B cell (primary cell): ENCODE results near the gene NUP62. TPM values are rescaled to one million over a fixed set of nuclear protein-coding genes. Genes with fewer than 3 reads are reported as not detected.

Experiments used
- ATAC-seq: fragments of 200-7000 bp; cut with Tn5 transposase; one replicate; pipeline ENCODE4 v1.10.0; 2021; ENCODE audit warnings: low read depth, mild to moderate bottlenecking, moderate number of reproducible peaks, moderate library complexity
- CTCF ChIA-PET: fragments of 350-600 bp; sonication (Branson Sonifier 250); formaldehyde crosslinking; loops from one replicate; lab custom pipeline; 2021; ENCODE audit warnings: antibody characterized with exemption, inconsistent platforms; lab: Charles Lee
- POLR2A ChIA-PET: fragments of 350-600 bp; sonication (Branson Sonifier 250); formaldehyde crosslinking; loops from one replicate; lab custom pipeline; 2021; ENCODE audit warnings: antibody characterized with exemption; lab: Charles Lee
- DNase-seq: peaks from one replicate; pipeline ENCODE4 v3.0.0; 2013
- H2AFZ ChIP-seq: 2 replicates; pipeline ENCODE4 v1.6.1; 2012; ENCODE audit warnings: mild to moderate bottlenecking, low read depth, low read length; ENCODE audit not compliant: insufficient read depth, poor library complexity, severe bottlenecking
- H3K27ac ChIP-seq, 2 donors: 1 replicate in 1 of 2; 2 replicates in 1 of 2; pipeline ENCODE4 v1.5.1; 2012 to 2013; ENCODE audit warnings: low read length in 2 of 2, mild to moderate bottlenecking in 2 of 2, moderate library complexity in 1 of 2
- H3K27me3 ChIP-seq, 4 experiments: fragments of 200-600 bp in 1 of 4; sonication (generic) in 1 of 4; replicated peaks in 1 of 4; 1 replicate in 2 of 4; 2 replicates in 2 of 4; pipeline versions ENCODE4 v1.6.1 to v1.7.0; 2013 to 2016; ENCODE audit warnings: low read length in 3 of 4, mild to moderate bottlenecking in 2 of 4, mixed read lengths in 1 of 4, moderate library complexity in 1 of 4; ENCODE audit not compliant: insufficient read depth in 4 of 4, control insufficient read depth in 3 of 4; ENCODE audit errors: control extremely low read depth in 1 of 4
- H3K36me3 ChIP-seq, 2 experiments: replicated peaks in 1 of 2; 1 replicate in 1 of 2; 2 replicates in 1 of 2; pipeline versions ENCODE4 v1.6.1 to v1.7.1; 2013; ENCODE audit warnings: low read length in 1 of 2; ENCODE audit not compliant: insufficient read depth in 2 of 2, control insufficient read depth in 1 of 2; ENCODE audit errors: control extremely low read depth in 1 of 2, extremely low read depth in 1 of 2
- H3K4me1 ChIP-seq, 2 donors: fragments of 200-600 bp in 1 of 2; sonication (generic) in 1 of 2; 1 replicate in 1 of 2; 2 replicates in 1 of 2; pipeline versions ENCODE4 v1.5.1 to v1.6.1; 2013 to 2017; ENCODE audit warnings: low read length in 2 of 2; ENCODE audit not compliant: control insufficient read depth in 2 of 2, insufficient read depth in 2 of 2
- H3K4me2 ChIP-seq: replicated peaks from 2 replicates; pipeline ENCODE3; 2012; ENCODE audit warnings: mild to moderate bottlenecking, low read depth, low read length; ENCODE audit not compliant: poor library complexity, severe bottlenecking
- H3K4me3 ChIP-seq, 5 experiments: fragments of 200-600 bp in 1 of 5; sonication (generic) in 1 of 5; 1 replicate in 3 of 5; 2 replicates in 2 of 5; pipeline versions ENCODE4 v1.5.1 to v1.7.0; 2011 to 2016; ENCODE audit warnings: low read length in 4 of 5, mild to moderate bottlenecking in 4 of 5, low read depth in 2 of 5, control low read depth in 1 of 5, moderate library complexity in 1 of 5; ENCODE audit not compliant: insufficient read depth in 1 of 5; ENCODE audit errors: control extremely low read depth in 1 of 5, extremely low read depth in 1 of 5
- H3K79me2 ChIP-seq: fragments of 200-600 bp; sonication (generic); one replicate; pipeline ENCODE4 v1.6.0; 2016; ENCODE audit warnings: low read length; ENCODE audit not compliant: control insufficient read depth, insufficient read depth
- H3K9ac ChIP-seq: fragments of 200-600 bp; sonication (generic); 2 replicates; pipeline ENCODE4 v1.6.1; 2017; ENCODE audit warnings: mild to moderate bottlenecking, low read length, moderate library complexity
- H3K9me3 ChIP-seq, 3 donors: one replicate each; pipeline versions ENCODE4 v1.6.1 to v1.7.1; 2013; ENCODE audit warnings: low read length in 2 of 3; ENCODE audit not compliant: control insufficient read depth in 2 of 3, insufficient read depth in 1 of 3; ENCODE audit errors: control extremely low read depth in 1 of 3
- H4K20me1 ChIP-seq: 2 replicates; pipeline ENCODE4 v1.6.0; 2012; ENCODE audit warnings: mild to moderate bottlenecking, low read length; ENCODE audit not compliant: insufficient read depth, control insufficient read depth, poor library complexity, severe bottlenecking
- H3K27ac Mint-ChIP-seq: one replicate; pipeline ENCODE4 v1.8.0; 2021; ENCODE audit warnings: mixed read lengths
- H3K27me3 Mint-ChIP-seq: one replicate; pipeline ENCODE4 v1.8.0; 2021; ENCODE audit warnings: mixed read lengths
- H3K4me1 Mint-ChIP-seq: one replicate; pipeline ENCODE4 v1.8.0; 2021; ENCODE audit warnings: mixed read lengths
- H3K4me3 Mint-ChIP-seq: one replicate; pipeline ENCODE4 v1.8.0; 2021; ENCODE audit warnings: mixed read lengths
- H3K9me3 Mint-ChIP-seq: one replicate; pipeline ENCODE4 v1.8.0; 2022; ENCODE audit warnings: mixed read lengths; ENCODE audit not compliant: insufficient read depth
- CTCF ChIP-seq: fragments of 200-600 bp; IDR thresholded peaks from one replicate; pipeline ENCODE4 v1.8.0; 2022; ENCODE audit warnings: antibody characterized with exemption, mild to moderate bottlenecking
- EZH2 ChIP-seq: IDR thresholded peaks from 2 replicates; pipeline ENCODE4 v1.6.1; 2012; ENCODE audit warnings: borderline replicate concordance, low read depth, mild to moderate bottlenecking, moderate library complexity, low read length; ENCODE audit not compliant: insufficient read depth, poor library complexity, severe bottlenecking
- WGBS: methylation state at CpG from one replicate; pipeline ENCODE4 v1.1.5; 2013; ENCODE audit warnings: missing lambda C conversion rate; ENCODE audit not compliant: insufficient coverage; 5-methylcytosine and 5-hydroxymethylcytosine counted together
- intact Hi-C: fragments of 100-400 bp; cut with micrococcal nuclease; formaldehyde crosslinking; loops from one replicate; pipeline ENCODE4 v1.10.0; 2022
- polyA plus RNA-seq: library from polyadenylated mRNA; depleted of rRNA; stranded (reverse); fragments of >200 nt; gene quantifications from 2 replicates; pipeline ENCODE4 v1.2.3, GENCODE V29; 2012
- total RNA-seq, 2 donors: library from RNA; stranded (reverse); fragments of 120-200 nt in 1 of 2; gene quantifications; 1 replicate in 1 of 2; 2 replicates in 1 of 2; pipeline versions ENCODE4 v1.2.3 to v1.2.4, GENCODE V29; 2013 to 2022

The NUP62 gene
- total and polyA plus RNA-seq, 2 donors (not counting 1 experiment from before 2014, with no cell fraction given) = 25.2 to 75.7 TPM

GRCh38 chr19:49869484-49870308 is 59.6 kb downstream of the NUP62 start:
- ATAC-seq (peak; percentile 80), DNase-seq (peak; percentile 97)
- peaks cover 33% of the 10 kb centered on the region for H3K79me2 ChIP-seq
- 2% methylated on average over 67 of the region's 67 CpGs for WGBS
- no peak for TF ChIP-seq EZH2
- no peak for TF ChIP-seq CTCF
- H3K9ac ChIP-seq = peak overlapping the region; percentile 68
- no peaks in the 10 kb centered on the region for H3K27me3 ChIP-seq
- Mint-ChIP-seq H3K27ac (peak overlapping the region; percentile 77), H3K4me3 (no peak overlapping the region), H3K27me3 (no peaks in the 10 kb centered on the region), H3K9me3 (no peaks in the 10 kb centered on the region), H3K4me1 (peaks cover 41% of the 10 kb centered on the region)
- peaks cover 30 to 50% of the 10 kb centered on the region in 2 donors for H3K4me1 ChIP-seq
- intact Hi-C loops = loop anchor here (1.0 to 2.0 kb wide), 4 partner anchors 8 to 373 kb away; partner anchors contain the start of genes AKT1S1, MED25, RPS11 and TBC1D17
- H3K9me3 ChIP-seq = peaks cover 0 to 20% (median 0%) of the 10 kb centered on the region in 3 donors
- H3K4me3 ChIP-seq = peak overlapping the region; percentile 42 to 74 (median 69)
- peaks cover 0 to 8% of the 10 kb centered on the region in 2 experiments for H3K36me3 ChIP-seq
- H3K27ac ChIP-seq = peak overlapping the region; percentile 97 to 98
- ChIA-PET CTCF (interaction anchor here (0.6 to 1.6 kb wide), 6 partner anchors 19 to 1506 kb away, joined by 3 to 7 read pairs (median 4); partner anchors contain the start of genes FUZ, PTOV1, SYNGR4 and TMEM143), POLR2A (interaction anchor here (0.6 to 5.0 kb wide), 18 partner anchors 8 to 671 kb away, joined by 3 to 40 read pairs (median 5); partner anchors contain the start of genes AKT1S1, AP2A1, ATF5 and FUZ)
- H3K4me2 ChIP-seq = peak overlapping the region; percentile 82
- peaks cover 16% of the 10 kb centered on the region for H4K20me1 ChIP-seq
- H2AFZ ChIP-seq = peak overlapping the region; percentile 82
